Nephron (organoid): ENCODE results near the gene MTCH1.

Experiments
- H3K27ac Mint-ChIP-seq, 3 experiments: 2 replicates each; pipeline ENCODE4 v1.8.0; 2020; ENCODE audit warnings: mixed read lengths in 3 of 3, mild to moderate bottlenecking in 2 of 3, moderate library complexity in 1 of 3
- H3K27me3 Mint-ChIP-seq: 2 replicates; pipeline ENCODE4 v1.8.0; 2021; ENCODE audit warnings: low read depth, mild to moderate bottlenecking, moderate library complexity, mixed read lengths
- H3K36me3 Mint-ChIP-seq: 2 replicates; pipeline ENCODE4 v1.8.0; 2020; ENCODE audit warnings: low read depth, mixed read lengths
- H3K4me1 Mint-ChIP-seq: 2 replicates; pipeline ENCODE4 v1.8.0; 2020; ENCODE audit warnings: mixed read lengths
- H3K4me3 Mint-ChIP-seq, 3 experiments: 2 replicates each; pipeline ENCODE4 v1.8.0; 2020; ENCODE audit warnings: mild to moderate bottlenecking in 3 of 3, mixed read lengths in 3 of 3, moderate library complexity in 2 of 3
- H3K9me3 Mint-ChIP-seq: 2 replicates; pipeline ENCODE4 v1.8.0; 2020; ENCODE audit warnings: mixed read lengths
- TF ChIP-seq, protein P1 (sequence below), 3 experiments: fragments of 200-600 bp; sonication (generic); IDR thresholded peaks; one replicate each; pipeline ENCODE4 v1.5.0; 2021; ENCODE audit warnings: antibody characterized with exemption in 3 of 3; ENCODE audit not compliant: unreplicated experiment in 3 of 3

MTCH1 gene

DNA sequence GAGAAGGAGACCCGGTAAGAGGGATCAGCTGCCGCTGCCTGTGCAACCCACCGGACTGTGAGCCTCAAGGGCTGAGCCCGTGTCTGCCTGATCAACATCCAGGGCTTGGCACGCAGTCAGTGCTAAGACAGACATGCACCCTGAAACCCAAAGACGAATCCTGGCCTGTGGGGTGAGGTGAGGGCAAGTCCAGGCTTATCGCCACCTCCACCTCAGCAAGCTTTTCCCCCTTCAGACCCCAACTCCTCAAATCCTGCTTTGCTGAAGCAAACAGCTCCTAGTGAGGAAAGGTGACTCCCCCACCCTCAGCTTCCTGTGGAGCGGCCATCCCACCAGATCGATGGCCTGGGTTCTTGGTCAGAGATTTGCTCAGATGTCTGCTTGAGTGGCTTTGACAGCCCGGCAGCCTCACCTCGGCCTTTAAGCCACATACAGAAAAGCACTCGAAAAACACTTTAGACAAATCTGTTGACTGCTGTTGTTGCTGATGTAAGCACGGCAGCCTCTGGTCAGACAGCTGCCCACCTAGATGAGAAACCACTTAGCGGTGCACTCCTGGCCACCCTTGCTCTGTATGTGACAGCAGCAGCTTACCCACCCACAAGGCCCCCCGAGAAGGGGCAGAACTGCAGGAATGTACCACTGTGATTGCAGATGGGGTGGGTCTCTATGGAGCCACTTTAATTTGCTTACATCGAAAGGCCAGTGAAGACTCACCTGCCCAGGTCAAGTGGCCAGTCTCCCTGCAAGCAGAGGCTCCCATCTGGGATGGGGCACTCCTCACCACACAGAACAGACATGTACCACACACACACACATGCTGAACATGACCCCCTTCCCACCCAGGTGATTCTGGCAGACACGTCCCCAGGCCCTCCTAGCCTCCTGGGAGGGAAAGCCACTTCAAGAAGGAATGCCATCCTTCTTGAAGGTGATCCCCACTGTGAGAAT is 14.8 kb downstream of the MTCH1 start:
- Mint-ChIP-seq H3K27me3 (no peaks in the 10 kb centered on the region), H3K4me3 (no peak overlapping the region), H3K36me3 (peaks cover 74% of the 10 kb centered on the region), H3K4me1 (no peaks in the 10 kb centered on the region), H3K27ac (peak overlapping the region in 1 of 3 experiments; percentile 10), H3K9me3 (no peaks in the 10 kb centered on the region)
- TF ChIP-seq, protein P1, sequence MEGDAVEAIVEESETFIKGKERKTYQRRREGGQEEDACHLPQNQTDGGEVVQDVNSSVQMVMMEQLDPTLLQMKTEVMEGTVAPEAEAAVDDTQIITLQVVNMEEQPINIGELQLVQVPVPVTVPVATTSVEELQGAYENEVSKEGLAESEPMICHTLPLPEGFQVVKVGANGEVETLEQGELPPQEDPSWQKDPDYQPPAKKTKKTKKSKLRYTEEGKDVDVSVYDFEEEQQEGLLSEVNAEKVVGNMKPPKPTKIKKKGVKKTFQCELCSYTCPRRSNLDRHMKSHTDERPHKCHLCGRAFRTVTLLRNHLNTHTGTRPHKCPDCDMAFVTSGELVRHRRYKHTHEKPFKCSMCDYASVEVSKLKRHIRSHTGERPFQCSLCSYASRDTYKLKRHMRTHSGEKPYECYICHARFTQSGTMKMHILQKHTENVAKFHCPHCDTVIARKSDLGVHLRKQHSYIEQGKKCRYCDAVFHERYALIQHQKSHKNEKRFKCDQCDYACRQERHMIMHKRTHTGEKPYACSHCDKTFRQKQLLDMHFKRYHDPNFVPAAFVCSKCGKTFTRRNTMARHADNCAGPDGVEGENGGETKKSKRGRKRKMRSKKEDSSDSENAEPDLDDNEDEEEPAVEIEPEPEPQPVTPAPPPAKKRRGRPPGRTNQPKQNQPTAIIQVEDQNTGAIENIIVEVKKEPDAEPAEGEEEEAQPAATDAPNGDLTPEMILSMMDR (IDR thresholded peaks at IDR 0.05; ENCODE audit: unreplicated experiment in 3 of 3), result no peak

DNA sequence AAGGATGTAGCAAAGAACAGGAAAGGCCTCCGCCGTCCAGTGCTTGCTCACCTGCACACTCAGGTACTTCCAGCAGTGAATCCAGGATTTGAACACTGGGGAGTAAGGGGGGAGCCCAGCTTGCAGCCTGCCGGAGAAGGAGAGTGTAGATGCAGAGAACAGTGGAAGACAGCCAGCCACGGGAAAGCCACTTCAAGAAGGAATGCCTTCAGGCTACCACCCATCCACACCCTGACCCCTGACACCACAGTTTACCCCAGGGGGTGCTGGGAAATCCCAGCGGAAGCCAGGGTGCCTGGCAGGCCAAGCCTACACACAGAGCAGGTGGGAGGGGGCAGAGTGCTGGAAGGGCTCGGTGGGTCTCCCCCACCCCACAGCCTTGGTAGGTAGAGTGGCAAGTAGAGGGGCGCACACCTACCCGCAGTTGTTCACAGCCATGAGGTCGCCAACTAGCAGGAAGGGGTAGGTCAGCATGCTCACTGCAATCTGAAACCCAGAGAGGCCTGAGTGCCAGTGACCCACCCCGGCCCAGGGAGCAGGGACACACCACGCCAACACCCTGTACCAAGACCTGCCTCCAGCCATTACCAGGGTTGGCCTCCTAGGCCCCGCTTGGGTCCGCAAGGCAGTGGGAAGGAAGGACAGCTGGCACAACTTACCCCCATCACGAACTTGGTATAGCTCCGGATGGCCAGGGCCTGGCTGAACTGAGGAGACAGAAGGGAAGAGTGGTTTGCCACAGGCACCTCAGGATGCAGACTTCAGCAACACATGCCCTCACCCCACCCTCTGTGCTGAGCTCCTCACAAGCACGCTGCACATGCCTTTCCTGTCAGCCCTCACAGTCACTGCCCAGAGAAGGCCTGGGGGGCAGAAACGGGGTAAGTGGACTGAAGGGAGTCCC is 15.8 kb downstream of the MTCH1 start:
- H3K27me3 Mint-ChIP-seq, result no peaks in the 10 kb centered on the region
- no peak overlapping the region for H3K27ac Mint-ChIP-seq
- H3K9me3 Mint-ChIP-seq, result no peaks in the 10 kb centered on the region
- H3K4me3 Mint-ChIP-seq, result no peak overlapping the region
- peaks cover 68% of the 10 kb centered on the region for H3K36me3 Mint-ChIP-seq
- H3K4me1 Mint-ChIP-seq, result no peaks in the 10 kb centered on the region
- TF ChIP-seq, protein P1 (IDR thresholded peaks at IDR 0.05; ENCODE audit: unreplicated experiment in 3 of 3), result no peak

DNA sequence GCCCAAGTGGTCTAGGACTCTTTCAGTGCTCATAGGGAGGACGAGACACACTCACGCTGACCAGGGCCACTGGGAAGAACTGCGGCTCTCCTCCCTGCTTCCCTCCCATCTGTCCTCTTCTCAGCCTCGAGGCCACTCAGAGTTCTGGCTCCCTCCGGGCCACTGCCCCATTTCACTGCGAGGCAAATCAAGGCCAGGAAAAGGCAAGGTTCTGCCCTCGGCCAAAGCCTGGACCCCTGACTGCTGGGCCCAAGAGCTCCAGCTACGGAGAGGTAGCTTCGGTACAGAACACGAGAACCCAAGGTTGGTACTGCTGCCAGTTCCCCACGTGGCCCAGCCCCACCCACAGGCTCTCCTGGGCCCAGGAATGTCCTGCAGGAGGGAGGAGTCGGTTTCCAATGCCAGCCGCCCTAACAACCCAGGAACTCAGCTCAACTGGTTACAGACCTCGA is 16.7 kb downstream of the MTCH1 start:
- H3K27me3 Mint-ChIP-seq, result no peaks in the 10 kb centered on the region
- H3K9me3 Mint-ChIP-seq, result no peaks in the 10 kb centered on the region
- H3K4me1 Mint-ChIP-seq, result no peaks in the 10 kb centered on the region
- TF ChIP-seq, protein P1 (IDR thresholded peaks at IDR 0.05; ENCODE audit: unreplicated experiment in 3 of 3), result no peak
- H3K36me3 Mint-ChIP-seq, result peaks cover 58% of the 10 kb centered on the region
- H3K4me3 Mint-ChIP-seq, result no peak overlapping the region
- no peak overlapping the region for H3K27ac Mint-ChIP-seq

DNA sequence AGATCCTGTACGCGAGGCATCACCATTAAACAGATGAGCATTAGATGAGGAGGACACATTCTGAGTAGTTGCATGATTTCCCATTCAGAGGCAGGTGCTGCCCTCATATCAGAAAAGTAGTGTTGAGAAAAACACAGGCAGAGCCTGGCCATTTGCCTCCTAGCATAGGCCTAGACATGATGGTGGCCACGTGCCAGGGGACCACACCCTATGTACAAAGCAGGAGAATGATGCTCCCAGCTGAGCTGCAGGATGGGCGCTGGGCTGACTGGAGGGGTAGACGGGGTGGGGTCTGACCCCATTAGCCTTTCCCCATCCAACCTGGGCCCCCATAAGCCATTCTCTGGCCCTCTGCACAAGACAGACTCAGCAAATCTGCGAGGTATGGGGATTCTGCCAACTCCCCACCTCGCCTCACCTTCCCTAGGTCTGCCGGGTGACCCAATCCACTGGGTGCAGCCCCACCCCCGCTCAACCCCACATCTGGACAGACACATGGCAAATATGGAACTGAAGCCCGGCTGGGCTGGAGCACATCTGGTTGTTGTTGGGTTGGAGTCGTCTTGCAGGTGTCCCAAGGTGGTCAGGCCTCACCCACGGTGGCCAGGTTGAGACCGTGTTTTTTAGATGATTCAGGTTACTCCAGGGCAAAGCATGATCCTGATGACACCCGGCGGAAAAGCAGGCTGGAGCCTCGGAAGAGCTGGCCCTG is 17.6 kb downstream of the MTCH1 start:
- no peaks in the 10 kb centered on the region for H3K9me3 Mint-ChIP-seq
- H3K4me1 Mint-ChIP-seq, result no peaks in the 10 kb centered on the region
- H3K27me3 Mint-ChIP-seq, result peaks cover under 1% of the 10 kb centered on the region
- no peak overlapping the region for H3K4me3 Mint-ChIP-seq
- H3K27ac Mint-ChIP-seq, result no peak overlapping the region
- TF ChIP-seq, protein P1 (IDR thresholded peaks at IDR 0.05; ENCODE audit: unreplicated experiment in 3 of 3), result no peak
- peaks cover 50% of the 10 kb centered on the region for H3K36me3 Mint-ChIP-seq

DNA sequence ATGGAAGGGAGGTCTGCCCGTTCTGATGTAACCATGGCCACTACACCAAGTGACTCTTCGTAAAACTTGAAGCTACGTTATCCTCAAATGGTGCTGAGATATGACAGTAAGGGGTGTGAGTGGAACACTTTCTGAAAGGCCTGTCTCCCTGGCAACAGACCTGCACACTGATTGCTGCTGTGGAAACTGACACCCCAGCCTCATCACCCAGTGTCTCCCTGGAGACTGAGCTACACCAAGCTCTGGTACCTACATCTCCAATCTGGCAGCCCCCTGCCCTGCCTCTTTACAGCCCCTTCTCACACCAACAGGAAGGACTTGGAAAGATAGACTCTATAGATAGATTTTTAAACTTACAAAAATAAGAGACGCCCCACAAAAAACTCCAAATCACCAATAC is 18.2 kb downstream of the MTCH1 start:
- Mint-ChIP-seq H3K27ac (no peak overlapping the region), H3K4me3 (no peak overlapping the region), H3K9me3 (no peaks in the 10 kb centered on the region), H3K4me1 (peaks cover 5% of the 10 kb centered on the region), H3K27me3 (peaks cover 8% of the 10 kb centered on the region), H3K36me3 (peaks cover 44% of the 10 kb centered on the region)
- TF ChIP-seq, protein P1 (IDR thresholded peaks at IDR 0.05; ENCODE audit: unreplicated experiment in 3 of 3), result no peak
